Measurements from ENCODE around the gene DHRS9. TPM values are rescaled to one million over a fixed set of nuclear protein-coding genes. Genes with fewer than 3 reads are reported as not detected.

DHRS9 gene
- total RNA-seq, 4 donors from 2014 or later = 0.74 to 17.7 (median 4.8) TPM

DNA sequence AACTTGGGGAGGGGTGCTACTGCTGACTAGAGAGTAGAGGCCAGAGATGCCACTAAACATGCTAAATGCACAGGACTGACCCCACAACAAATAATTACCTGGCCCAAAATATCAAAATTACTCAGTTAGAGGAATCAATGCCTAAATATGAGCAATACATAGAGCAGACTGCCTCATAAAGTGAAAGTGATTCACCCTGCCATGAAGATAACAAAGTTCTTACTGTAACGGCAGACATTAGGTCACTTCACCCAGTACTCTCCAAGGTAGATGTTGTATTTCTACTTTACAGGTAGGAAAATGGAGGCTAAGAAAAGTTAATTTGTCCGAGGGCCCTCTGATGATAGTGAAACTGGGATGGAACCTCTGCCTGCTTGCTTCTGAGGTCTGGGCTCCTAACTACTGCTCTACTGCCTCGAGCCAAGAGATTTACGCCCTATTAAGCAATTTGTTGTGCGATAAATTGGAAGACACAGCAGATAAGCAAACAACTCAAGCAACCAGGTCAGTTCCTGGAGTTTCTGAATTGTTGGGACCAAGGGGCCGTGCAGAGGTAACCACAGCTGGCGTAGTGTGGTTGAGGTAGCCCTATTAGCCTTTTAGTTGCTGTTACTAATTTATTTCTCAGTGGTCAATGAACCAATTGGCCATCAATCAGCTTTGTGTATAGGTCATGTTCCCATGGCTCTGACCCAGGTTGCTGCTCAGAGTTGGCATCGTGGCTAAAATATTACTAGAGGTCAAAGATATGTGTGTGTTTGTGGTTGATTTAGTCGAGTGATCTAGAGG is 4.8 kb downstream of the DHRS9 start:
- TF ChIP-seq, protein P1, sequence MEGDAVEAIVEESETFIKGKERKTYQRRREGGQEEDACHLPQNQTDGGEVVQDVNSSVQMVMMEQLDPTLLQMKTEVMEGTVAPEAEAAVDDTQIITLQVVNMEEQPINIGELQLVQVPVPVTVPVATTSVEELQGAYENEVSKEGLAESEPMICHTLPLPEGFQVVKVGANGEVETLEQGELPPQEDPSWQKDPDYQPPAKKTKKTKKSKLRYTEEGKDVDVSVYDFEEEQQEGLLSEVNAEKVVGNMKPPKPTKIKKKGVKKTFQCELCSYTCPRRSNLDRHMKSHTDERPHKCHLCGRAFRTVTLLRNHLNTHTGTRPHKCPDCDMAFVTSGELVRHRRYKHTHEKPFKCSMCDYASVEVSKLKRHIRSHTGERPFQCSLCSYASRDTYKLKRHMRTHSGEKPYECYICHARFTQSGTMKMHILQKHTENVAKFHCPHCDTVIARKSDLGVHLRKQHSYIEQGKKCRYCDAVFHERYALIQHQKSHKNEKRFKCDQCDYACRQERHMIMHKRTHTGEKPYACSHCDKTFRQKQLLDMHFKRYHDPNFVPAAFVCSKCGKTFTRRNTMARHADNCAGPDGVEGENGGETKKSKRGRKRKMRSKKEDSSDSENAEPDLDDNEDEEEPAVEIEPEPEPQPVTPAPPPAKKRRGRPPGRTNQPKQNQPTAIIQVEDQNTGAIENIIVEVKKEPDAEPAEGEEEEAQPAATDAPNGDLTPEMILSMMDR (IDR thresholded peaks at IDR 0.05) = no peak
- no peak for ATAC-seq (ENCODE audit: low FRiP score)
- no peak for DNase-seq (ENCODE audit: low spot score)

DNA sequence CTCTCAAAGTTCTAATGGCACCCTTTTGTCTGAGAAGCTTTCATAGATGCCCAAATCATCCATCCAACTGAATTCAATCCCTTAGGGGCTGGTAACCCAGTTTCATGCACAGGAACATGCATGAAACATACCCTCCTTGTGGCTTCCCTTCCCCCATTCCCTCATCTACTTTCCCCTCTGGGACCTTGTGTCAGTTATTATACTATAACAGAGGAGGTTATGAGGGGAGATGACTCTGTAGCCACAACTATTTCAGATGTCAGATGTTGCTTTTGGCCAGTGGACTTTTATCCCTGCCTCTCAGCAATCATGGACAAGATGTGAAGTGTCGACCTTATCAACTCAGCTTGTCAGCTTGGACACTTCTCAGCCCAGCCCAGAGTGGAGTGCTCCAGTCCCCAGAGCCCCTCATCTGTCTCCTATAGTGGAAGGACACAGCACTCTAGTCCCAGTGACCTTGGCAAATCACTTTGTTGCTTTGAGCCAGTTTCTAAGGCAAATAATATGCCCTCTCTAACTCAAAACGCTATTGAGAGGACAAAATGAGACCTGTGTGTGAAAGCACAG is 8.4 kb downstream of the DHRS9 start:
- ATAC-seq (ENCODE audit: low FRiP score) (no peak), DNase-seq (ENCODE audit: low spot score) (no peak)
- TF ChIP-seq, protein P1 (IDR thresholded peaks at IDR 0.05) = no peak

DNA sequence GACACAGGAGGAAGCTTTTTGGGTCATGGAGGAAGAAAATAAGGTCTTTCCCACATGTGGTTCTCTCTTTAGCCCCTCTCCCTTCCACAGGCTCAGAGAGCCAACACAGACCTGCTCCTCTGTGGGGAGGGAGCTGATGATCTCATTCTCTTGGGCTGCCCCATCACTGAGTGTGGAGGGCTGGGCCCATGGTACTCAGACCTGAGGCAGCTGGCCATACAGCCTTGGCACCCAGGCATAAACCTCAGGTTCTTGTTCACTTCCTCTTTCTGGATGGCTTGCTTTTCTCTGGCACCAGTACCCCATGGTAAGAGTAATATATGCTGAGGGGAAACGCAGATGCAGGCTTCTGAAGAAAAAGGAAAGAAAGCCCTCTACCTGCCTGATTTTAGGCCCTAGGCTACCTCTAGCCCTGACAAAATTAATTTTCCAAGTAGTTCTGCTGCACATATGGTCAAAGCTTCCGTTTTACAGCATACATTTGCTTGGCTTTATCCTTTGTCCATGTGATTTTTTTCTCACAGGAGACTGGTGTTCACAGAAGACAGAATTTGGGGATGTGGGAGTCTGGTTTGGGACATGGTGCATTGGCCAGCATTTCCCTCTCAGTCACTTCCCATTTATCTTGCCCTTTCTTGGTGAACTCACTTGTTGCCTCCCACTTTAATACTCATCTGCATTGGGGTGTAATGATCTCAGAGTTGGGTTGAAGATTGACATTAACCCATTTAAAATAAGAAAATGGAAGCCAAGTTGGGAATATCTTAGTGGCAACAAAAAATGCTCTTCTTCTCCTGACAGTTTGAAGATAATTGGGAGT is 11.1 kb downstream of the DHRS9 start:
- no peak for DNase-seq (ENCODE audit: low spot score)
- TF ChIP-seq, protein P1 (IDR thresholded peaks at IDR 0.05) = no peak
- ATAC-seq (ENCODE audit: low FRiP score) = peak; percentile 14

DNA sequence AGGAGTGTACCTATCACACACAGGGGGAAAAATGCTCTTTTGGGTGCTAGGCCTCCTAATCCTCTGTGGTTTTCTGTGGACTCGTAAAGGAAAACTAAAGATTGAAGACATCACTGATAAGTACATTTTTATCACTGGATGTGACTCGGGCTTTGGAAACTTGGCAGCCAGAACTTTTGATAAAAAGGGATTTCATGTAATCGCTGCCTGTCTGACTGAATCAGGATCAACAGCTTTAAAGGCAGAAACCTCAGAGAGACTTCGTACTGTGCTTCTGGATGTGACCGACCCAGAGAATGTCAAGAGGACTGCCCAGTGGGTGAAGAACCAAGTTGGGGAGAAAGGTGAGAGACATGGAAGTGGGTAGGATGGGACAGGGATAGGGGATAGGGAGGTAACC is 12.2 kb downstream of the DHRS9 start:
- no peak for DNase-seq (ENCODE audit: low spot score)
- TF ChIP-seq, protein P1 (IDR thresholded peaks at IDR 0.05) = no peak
- ATAC-seq (ENCODE audit: low FRiP score) = no peak

DNA sequence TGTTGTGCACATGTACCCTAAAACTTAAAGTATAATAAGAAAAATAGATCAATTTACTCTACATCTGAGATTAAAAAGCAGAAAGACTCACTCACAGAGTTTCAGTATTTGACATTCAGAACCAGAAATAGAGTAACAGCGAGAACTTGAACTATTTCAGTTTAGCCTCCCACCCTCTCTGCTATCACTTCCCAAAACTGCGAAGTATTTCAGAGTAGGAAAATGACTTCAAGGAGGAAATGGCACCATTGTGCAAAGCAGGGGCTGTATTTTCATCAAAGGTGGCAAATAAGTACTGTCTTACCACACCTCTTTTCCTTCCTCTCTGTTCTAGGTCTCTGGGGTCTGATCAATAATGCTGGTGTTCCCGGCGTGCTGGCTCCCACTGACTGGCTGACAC is 13.6 kb downstream of the DHRS9 start:
- TF ChIP-seq, protein P1 (IDR thresholded peaks at IDR 0.05) = no peak
- DNase-seq (ENCODE audit: low spot score) = no peak
- ATAC-seq (ENCODE audit: low FRiP score) = no peak

DNA sequence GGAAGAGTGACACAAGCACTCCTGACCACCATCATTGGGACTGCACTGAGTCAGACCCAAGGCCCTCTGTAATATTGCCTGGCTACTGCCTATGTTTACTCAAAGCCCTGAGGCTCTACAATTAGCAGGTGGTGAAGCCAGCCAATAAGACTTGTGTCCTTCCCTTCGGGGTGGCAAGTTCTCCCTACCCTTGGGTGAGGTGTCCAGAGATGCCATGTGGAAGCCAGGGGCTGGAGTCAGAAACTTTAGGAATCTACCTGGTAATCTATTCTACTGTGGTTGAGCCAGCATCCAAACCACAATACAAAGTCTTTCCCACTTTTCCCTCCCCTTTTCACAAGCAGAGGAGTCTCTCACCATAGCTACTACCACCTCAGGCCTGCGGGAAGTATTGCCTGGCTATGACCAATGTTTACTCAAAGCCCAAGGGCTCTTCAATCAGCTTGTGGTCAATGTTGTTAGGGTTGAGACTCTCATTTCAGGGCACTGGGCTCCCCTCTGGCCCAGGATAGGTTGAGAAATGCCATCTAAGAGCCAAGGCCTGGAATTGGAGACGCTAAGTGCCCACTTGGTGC is 17.6 kb downstream of the DHRS9 start:
- ATAC-seq (ENCODE audit: low FRiP score) (no peak), DNase-seq (ENCODE audit: low spot score) (no peak)
- TF ChIP-seq, protein P1 (IDR thresholded peaks at IDR 0.05) = no peak

Data from omental fat pad (tissue), 4 donors.